ENCODE measurements around the gene POU2F2. TPM values are rescaled to one million over a fixed set of nuclear protein-coding genes. Genes with fewer than 3 reads are reported as not detected.

Gene POU2F2
- total RNA-seq, 1 experiment from 2014 or later, result 0.89 TPM

- H3K9ac ChIP-seq (ENCODE audit: low read length), result peak overlapping the region; percentile 99
- H3K4me2 ChIP-seq (ENCODE audit: low read length), result peak overlapping the region; percentile 91
- H3K4me1 ChIP-seq (ENCODE audit: control insufficient read depth in 1 of 2, insufficient read depth in 2 of 2, low read length in 2 of 2), result peaks cover 11 to 36% of the 10 kb centered on the region in 2 experiments
- no peaks in the 10 kb centered on the region for H3K9me3 ChIP-seq (ENCODE audit: control insufficient read depth in 1 of 2, insufficient read depth in 1 of 2, low read depth in 1 of 2, low read length in 2 of 2)
- H3K27me3 ChIP-seq (ENCODE audit: insufficient read depth, low read length), result no peaks in the 10 kb centered on the region
- H3K27ac ChIP-seq (ENCODE audit: low read depth, low read length), result peak overlapping the region; percentile 73
- peaks cover 54% of the 10 kb centered on the region for H3K79me2 ChIP-seq (ENCODE audit: insufficient read depth, low read length)
- no peaks in the 10 kb centered on the region; the same call in 1 of the 2 replicates for H4K20me1 ChIP-seq (ENCODE audit: insufficient read depth)
- CTCF ChIA-PET, result interaction anchor here (0.8 to 1.6 kb wide), 4 partner anchors 16 to 203 kb away, joined by 3 to 4 read pairs (median 4); no protein-coding TSS in a partner anchor
- H3K4me3 ChIP-seq (replicated peaks in 1 of 2; ENCODE audit: low read depth in 1 of 2, low read length in 2 of 2), result peak overlapping the region; percentile 91 to 97
- TF ChIP-seq EGR1 (IDR thresholded peaks at IDR 0.05; ENCODE audit: low read depth), result no peak
- TF ChIP-seq ZFX (IDR thresholded peaks at IDR 0.05), result peak; percentile 60
- ATAC-seq (no peak; the same call in 1 of the 2 replicates), DNase-seq (ENCODE audit: low read depth, low spot score) (no peak)
- H3K36me3 ChIP-seq (ENCODE audit: control insufficient read depth in 1 of 2, insufficient read depth in 2 of 2, low read length in 2 of 2), result peaks cover 15 to 29% of the 10 kb centered on the region in 2 experiments
- POLR2A ChIA-PET, result interaction anchor here (0.6 to 1.0 kb wide), 6 partner anchors 9 to 217 kb away, joined by 3 to 4 read pairs (median 3); partner anchors contain the start of gene RPS19
- no TSS peak for BruUV-seq (replicated peaks)
- intact Hi-C loops (cut with micrococcal nuclease), result loop anchor here (10.0 kb wide), 1 partner anchor 448 kb away; the partner anchor contains the start of gene CEACAM1
- H3K9me2 ChIP-seq (ENCODE audit: insufficient read depth), result no peaks in the 10 kb centered on the region
- RAD21 ChIA-PET (ENCODE audit: low non-redundant PET in 1 of 2, low total read pairs in 2 of 2, uncharacterized antibody in 2 of 2, unreplicated experiment in 2 of 2), result no interaction called here
- H2AFZ ChIP-seq (ENCODE audit: low read depth, low read length, poor library complexity, severe bottlenecking), result no peak overlapping the region
Observed at GRCh38 chr19:42076380-42076944, 55.8 kb downstream of the POU2F2 start.

- Histone ChIP-seq H4K20me1 (ENCODE audit: insufficient read depth) (no peaks in the 10 kb centered on the region; the same call in 1 of the 2 replicates), H3K4me3 (replicated peaks in 1 of 2; ENCODE audit: low read depth in 1 of 2, low read length in 2 of 2) (peak within 1 kb of the TSS; percentile 91 to 97), H3K36me3 (ENCODE audit: control insufficient read depth in 1 of 2, insufficient read depth in 2 of 2, low read length in 2 of 2) (peaks cover 11 to 24% of the 10 kb centered on the region in 2 experiments; a peak in 3 of 4 replicates), H3K4me2 (ENCODE audit: low read length) (peak within 1 kb of the TSS; percentile 98), H2AFZ (ENCODE audit: low read depth, low read length, poor library complexity, severe bottlenecking) (no peak within 1 kb of the TSS), H3K27me3 (ENCODE audit: insufficient read depth, low read length) (no peaks in the 10 kb centered on the region), H3K27ac (ENCODE audit: low read depth, low read length) (peak within 1 kb of the TSS; percentile 90), H3K9me2 (ENCODE audit: insufficient read depth) (no peaks in the 10 kb centered on the region), H3K9me3 (ENCODE audit: control insufficient read depth in 1 of 2, insufficient read depth in 1 of 2, low read depth in 1 of 2, low read length in 2 of 2) (no peaks in the 10 kb centered on the region), H3K4me1 (ENCODE audit: control insufficient read depth in 1 of 2, insufficient read depth in 2 of 2, low read length in 2 of 2) (peaks cover 11 to 36% of the 10 kb centered on the region in 2 experiments), H3K9ac (ENCODE audit: low read length) (peak within 1 kb of the TSS; percentile 99), H3K79me2 (ENCODE audit: insufficient read depth, low read length) (peaks cover 47% of the 10 kb centered on the region)
- intact Hi-C loops (cut with micrococcal nuclease), result loop anchor here (10.0 kb wide), 1 partner anchor 449 kb away; the partner anchor contains the start of gene CEACAM1
- ChIA-PET CTCF (interaction anchor here (0.8 to 1.6 kb wide), 4 partner anchors 16 to 203 kb away, joined by 3 to 4 read pairs (median 4); no protein-coding TSS in a partner anchor), RAD21 (ENCODE audit: low non-redundant PET in 1 of 2, low total read pairs in 2 of 2, uncharacterized antibody in 2 of 2, unreplicated experiment in 2 of 2) (no interaction called here), POLR2A (interaction anchor here (0.8 to 1.0 kb wide), 5 partner anchors 10 to 216 kb away, joined by 3 to 4 read pairs (median 3); partner anchors contain the start of gene RPS19)
- DNase-seq (ENCODE audit: low read depth, low spot score), result peak; percentile 99
- peak; percentile 96 for ATAC-seq
- BruUV-seq (replicated peaks), result no TSS peak
- TF ChIP-seq EZH2 (IDR thresholded peaks at IDR 0.05) (no peak), JUND (IDR thresholded peaks at IDR 0.05) (no peak), SRF (IDR thresholded peaks at IDR 0.05; ENCODE audit: low read depth) (no peak), TCF7L2 (IDR thresholded peaks at IDR 0.05; ENCODE audit: borderline replicate concordance, extremely low read depth, insufficient read depth, insufficient read length) (peak; percentile 31), CBX3 (IDR thresholded peaks at IDR 0.05; ENCODE audit: low read depth) (no peak), YY1 (IDR thresholded peaks at IDR 0.05; ENCODE audit: extremely low read depth, insufficient replicate concordance, low read depth, low read length) (peak; percentile 97), MAX (IDR thresholded peaks at IDR 0.05) (peak; percentile 90), ELF1 (IDR thresholded peaks at IDR 0.05; ENCODE audit: borderline replicate concordance, low read depth) (no peak), FOSL1 (IDR thresholded peaks at IDR 0.05; ENCODE audit: low read depth) (no peak), EGR1 (IDR thresholded peaks at IDR 0.05; ENCODE audit: low read depth) (no peak), ZNF274 (IDR thresholded peaks at IDR 0.05; ENCODE audit: low read depth, low read length) (no peak), ZBTB33 (IDR thresholded peaks at IDR 0.05; ENCODE audit: extremely low read depth, insufficient replicate concordance, low read length) (peak; percentile 46), SIN3A (IDR thresholded peaks at IDR 0.05; ENCODE audit: low read depth) (peak; percentile 80), POLR2A (IDR thresholded peaks at IDR 0.05; ENCODE audit: borderline replicate concordance, extremely low read depth, insufficient read depth, insufficient read length) (peak; percentile 79), RAD21 (IDR thresholded peaks at IDR 0.05; ENCODE audit: low read depth) (no peak), ZFX (IDR thresholded peaks at IDR 0.05) (peak; percentile 92), SP1 (IDR thresholded peaks at IDR 0.05; ENCODE audit: low read depth) (peak; percentile 98)
Observed at GRCh38 chr19:42075616-42076379, 56.4 kb downstream of the POU2F2 start, which contains the start of gene ZNF574. ZNF574 (plus strand) TSS chr19:42076166; CDS start chr19:42078607, 2,441 bp downstream.
